AG04449 (cell line): Measurements from ENCODE around the gene FNDC1.
"Not testable (repeated sequence)": the region's sequence is repeated elsewhere in the genome, so short reads cannot be mapped to it uniquely, and the experiment has no call there.

Experiments used
- CTCF ChIA-PET: fragments of 350-600 bp; formaldehyde crosslinking; extraction: SDS; loops from one replicate; lab custom pipeline; 2021; ENCODE audit warnings: antibody characterized with exemption; lab: Yijun Ruan, JAX
- POLR2A ChIA-PET: fragments of 400-600, 350-600 bp; formaldehyde crosslinking; extraction: SDS; loops from one replicate; lab custom pipeline; 2020; ENCODE audit warnings: antibody characterized with exemption, inconsistent platforms; lab: Yijun Ruan, JAX
- DNase-seq: peaks from one replicate; pipeline ENCODE4 v3.0.0-alpha.2; 2010; ENCODE audit warnings: low read depth, low spot score
- H3K4me3 ChIP-seq: 2 replicates; pipeline ENCODE4 v1.5.1; 2011; ENCODE audit warnings: low read depth, mild to moderate bottlenecking, control low read depth, low read length
- CTCF ChIP-seq: IDR thresholded peaks from one replicate; pipeline ENCODE4 v1.5.1; 2011; ENCODE audit warnings: mild to moderate bottlenecking, moderate library complexity, low read length, control low read depth, inconsistent platforms; ENCODE audit not compliant: insufficient read depth; ENCODE audit errors: missing control alignments

The FNDC1 gene

GRCh38 chr6:159169193-159169555 is at the start of gene FNDC1:
FNDC1 (plus strand) TSS chr6:159169400; CDS start chr6:159169597, 197 bp downstream.
- ChIA-PET CTCF (interaction anchor here (1.5 to 9.6 kb wide), 4 partner anchors 20 to 486 kb away, joined by 3 to 159 read pairs (median 4); no protein-coding TSS in a partner anchor), POLR2A (interaction anchor here (0.7 kb wide), 1 partner anchor 474 kb away, joined by 3 read pairs; no protein-coding TSS in a partner anchor)
- H3K4me3 ChIP-seq, result peak within 1 kb of the TSS; percentile 43
- peak; percentile 48 for TF ChIP-seq CTCF
- DNase-seq, result no peak

GRCh38 chr6:159119791-159120190 is 49.4 kb upstream of the FNDC1 start:
- DNase-seq, result no peak
- no peak overlapping the region for H3K4me3 ChIP-seq
- POLR2A ChIA-PET, result no interaction called here
- TF ChIP-seq CTCF, result no peak
- CTCF ChIA-PET, result interaction anchor here (0.9 to 3.9 kb wide), 2 partner anchors 9 to 15 kb away, joined by 4 to 27 read pairs; no protein-coding TSS in a partner anchor

- CTCF ChIA-PET, result interaction anchor here (0.8 to 3.9 kb wide), 4 partner anchors 9 to 17 kb away, joined by 3 to 27 read pairs (median 4); no protein-coding TSS in a partner anchor
- POLR2A ChIA-PET, result no interaction called here
- no peak for DNase-seq
- TF ChIP-seq CTCF, result no peak
- H3K4me3 ChIP-seq, result no peak overlapping the region
These were observed 47.7 kb upstream of the FNDC1 start for GRCh38 chr6:159121486-159121885.

GRCh38 chr6:159122453-159122852 is 46.7 kb upstream of the FNDC1 start:
- no peak for TF ChIP-seq CTCF
- DNase-seq, result no peak
- CTCF ChIA-PET, result interaction anchor here (0.7 to 3.9 kb wide), 5 partner anchors 8 to 79 kb away, joined by 3 to 27 read pairs (median 3); no protein-coding TSS in a partner anchor
- no peak overlapping the region for H3K4me3 ChIP-seq
- POLR2A ChIA-PET, result no interaction called here

GRCh38 chr6:159123831-159124230 is 45.4 kb upstream of the FNDC1 start:
- CTCF ChIA-PET, H3K4me3 ChIP-seq: not testable (repeated sequence)

GRCh38 chr6:159125014-159125609 is 44.1 kb upstream of the FNDC1 start:
- no peak overlapping the region for H3K4me3 ChIP-seq
- DNase-seq, result no peak
- no peak for TF ChIP-seq CTCF
- ChIA-PET CTCF (interaction anchor here (1.2 to 3.1 kb wide), 3 partner anchors 9 to 108 kb away, joined by 4 to 38 read pairs (median 4); no protein-coding TSS in a partner anchor), POLR2A (no interaction called here)

More at GRCh38 chr6:159123831-159124230, 45.4 kb upstream of the FNDC1 start:
- DNase-seq, POLR2A ChIA-PET: not testable (repeated sequence)

- POLR2A ChIA-PET, result no interaction called here
- TF ChIP-seq CTCF, result no peak
- H3K4me3 ChIP-seq, result no peak overlapping the region
- DNase-seq, result no peak
- CTCF ChIA-PET, result interaction anchor here (1.2 to 3.1 kb wide), 4 partner anchors 10 to 108 kb away, joined by 4 to 38 read pairs (median 4); no protein-coding TSS in a partner anchor
These were observed 43.2 kb upstream of the FNDC1 start for GRCh38 chr6:159125951-159126352.
